Loucy (cell line): ENCODE measurements around the gene ELP6.
A peak's percentile ranks its signal among the peaks of the same experiment; 100 is the strongest.

Experiments
- H2AFZ ChIP-seq: fragments of 200-600 bp; sonication (generic); 2 replicates; pipeline ENCODE4 v1.6.0; 2016; ENCODE audit warnings: antibody characterized with exemption, mild to moderate bottlenecking, low read length, moderate library complexity
- H3F3A ChIP-seq: fragments of 200-600 bp; 2 replicates; pipeline ENCODE4 v1.6.0; 2016; ENCODE audit warnings: antibody characterized with exemption, low read depth, mild to moderate bottlenecking
- H3K27me3 ChIP-seq: fragments of 200-600 bp; sonication (generic); 2 replicates; pipeline ENCODE4 v1.6.1; 2014; ENCODE audit warnings: low read length, mild to moderate bottlenecking; ENCODE audit not compliant: insufficient read depth, poor library complexity, severe bottlenecking
- H3K36me3 ChIP-seq: fragments of 200-600 bp; sonication (generic); 2 replicates; pipeline ENCODE4 v1.6.1; 2016; ENCODE audit warnings: low read length; ENCODE audit not compliant: insufficient read depth
- H3K4me1 ChIP-seq: fragments of 200-600 bp; sonication (generic); 2 replicates; pipeline ENCODE4 v1.5.1; 2014; ENCODE audit warnings: low read length, mild to moderate bottlenecking; ENCODE audit not compliant: insufficient read depth, poor library complexity, severe bottlenecking
- H3K4me2 ChIP-seq: fragments of 200-600 bp; sonication (generic); 2 replicates; pipeline ENCODE4 v1.6.0; 2014; ENCODE audit warnings: antibody characterized with exemption, low read length, low read depth, mild to moderate bottlenecking; ENCODE audit not compliant: poor library complexity, severe bottlenecking
- H3K4me3 ChIP-seq: fragments of 200-600 bp; sonication (generic); 2 replicates; pipeline ENCODE4 v1.5.1; 2014; ENCODE audit warnings: low read length, mild to moderate bottlenecking, mixed read lengths; ENCODE audit not compliant: poor library complexity, severe bottlenecking
- H3K79me2 ChIP-seq: fragments of 200-600 bp; sonication (generic); 2 replicates; pipeline ENCODE4 v1.6.1; 2014; ENCODE audit warnings: low read length; ENCODE audit not compliant: insufficient read depth
- H3K9ac ChIP-seq: fragments of 200-600 bp; sonication (generic); 2 replicates; pipeline ENCODE4 v1.6.0; 2014; ENCODE audit warnings: mild to moderate bottlenecking, low read depth, low read length, moderate library complexity; ENCODE audit not compliant: poor library complexity, severe bottlenecking
- H3K9me2 ChIP-seq: fragments of 200-600 bp; sonication (generic); replicated peaks from 2 replicates; pipeline ENCODE4 v1.6.1; 2016; ENCODE audit warnings: low read depth, low read length, mixed read lengths
- H3K9me3 ChIP-seq: fragments of 200-600 bp; sonication (generic); 2 replicates; pipeline ENCODE4 v1.6.1; 2014; ENCODE audit warnings: mild to moderate bottlenecking, antibody characterized with exemption, low read length, low read depth; ENCODE audit not compliant: insufficient read depth
- H4K20me1 ChIP-seq: fragments of 200-600 bp; sonication (generic); 2 replicates; pipeline ENCODE4 v1.6.0; 2014; ENCODE audit warnings: antibody characterized with exemption, low read length, mild to moderate bottlenecking; ENCODE audit not compliant: insufficient read depth, poor library complexity, severe bottlenecking
- EZH2phosphoT487 ChIP-seq: fragments of 200-600 bp; IDR thresholded peaks from 2 replicates; pipeline ENCODE4 v1.6.1; 2018; ENCODE audit warnings: antibody characterized with exemption, mild to moderate bottlenecking, moderate library complexity, borderline replicate concordance
- TF ChIP-seq, protein P1 (sequence below): fragments of 200-600 bp; sonication (generic); conservative IDR thresholded peaks from 2 replicates; pipeline ENCODE4 v1.5.1; 2014; ENCODE audit warnings: mild to moderate bottlenecking, antibody characterized with exemption, low read length

ELP6 gene

DNA sequence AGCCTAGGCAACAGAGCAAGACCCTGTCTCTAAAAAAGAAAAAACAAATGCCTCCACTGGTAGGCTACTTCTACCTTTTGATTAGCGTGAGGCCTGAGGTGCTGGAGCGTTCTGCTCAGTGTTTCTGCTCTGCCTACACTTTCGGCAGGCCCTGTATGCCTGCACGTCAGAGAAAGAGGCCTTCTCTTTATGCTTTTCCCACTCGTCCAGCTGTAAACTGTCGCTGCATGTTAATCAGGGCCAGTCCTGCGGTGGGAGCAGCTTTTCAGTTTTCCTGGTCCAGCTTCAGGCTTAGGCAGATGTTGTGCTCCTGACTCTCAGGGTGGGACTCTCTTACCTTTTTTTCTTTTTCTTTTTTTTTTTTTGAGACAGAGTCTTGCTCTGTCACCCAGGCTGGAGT lies 39.9 kb upstream of the ELP6 start:
- Histone ChIP-seq H3K4me1 (no peaks in the 10 kb centered on the region), H3K9ac (no peak overlapping the region), H3K4me3 (no peak overlapping the region), H3F3A (no peaks in the 10 kb centered on the region), H3K36me3 (no peaks in the 10 kb centered on the region), H3K9me3 (no peaks in the 10 kb centered on the region), H3K4me2 (no peak overlapping the region), H3K9me2 (no peaks in the 10 kb centered on the region), H2AFZ (no peak overlapping the region), H3K79me2 (no peaks in the 10 kb centered on the region), H4K20me1 (no peaks in the 10 kb centered on the region), H3K27me3 (no peaks in the 10 kb centered on the region)
- no peak for TF ChIP-seq EZH2phosphoT487
- TF ChIP-seq, protein P1, sequence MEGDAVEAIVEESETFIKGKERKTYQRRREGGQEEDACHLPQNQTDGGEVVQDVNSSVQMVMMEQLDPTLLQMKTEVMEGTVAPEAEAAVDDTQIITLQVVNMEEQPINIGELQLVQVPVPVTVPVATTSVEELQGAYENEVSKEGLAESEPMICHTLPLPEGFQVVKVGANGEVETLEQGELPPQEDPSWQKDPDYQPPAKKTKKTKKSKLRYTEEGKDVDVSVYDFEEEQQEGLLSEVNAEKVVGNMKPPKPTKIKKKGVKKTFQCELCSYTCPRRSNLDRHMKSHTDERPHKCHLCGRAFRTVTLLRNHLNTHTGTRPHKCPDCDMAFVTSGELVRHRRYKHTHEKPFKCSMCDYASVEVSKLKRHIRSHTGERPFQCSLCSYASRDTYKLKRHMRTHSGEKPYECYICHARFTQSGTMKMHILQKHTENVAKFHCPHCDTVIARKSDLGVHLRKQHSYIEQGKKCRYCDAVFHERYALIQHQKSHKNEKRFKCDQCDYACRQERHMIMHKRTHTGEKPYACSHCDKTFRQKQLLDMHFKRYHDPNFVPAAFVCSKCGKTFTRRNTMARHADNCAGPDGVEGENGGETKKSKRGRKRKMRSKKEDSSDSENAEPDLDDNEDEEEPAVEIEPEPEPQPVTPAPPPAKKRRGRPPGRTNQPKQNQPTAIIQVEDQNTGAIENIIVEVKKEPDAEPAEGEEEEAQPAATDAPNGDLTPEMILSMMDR, result no peak

DNA sequence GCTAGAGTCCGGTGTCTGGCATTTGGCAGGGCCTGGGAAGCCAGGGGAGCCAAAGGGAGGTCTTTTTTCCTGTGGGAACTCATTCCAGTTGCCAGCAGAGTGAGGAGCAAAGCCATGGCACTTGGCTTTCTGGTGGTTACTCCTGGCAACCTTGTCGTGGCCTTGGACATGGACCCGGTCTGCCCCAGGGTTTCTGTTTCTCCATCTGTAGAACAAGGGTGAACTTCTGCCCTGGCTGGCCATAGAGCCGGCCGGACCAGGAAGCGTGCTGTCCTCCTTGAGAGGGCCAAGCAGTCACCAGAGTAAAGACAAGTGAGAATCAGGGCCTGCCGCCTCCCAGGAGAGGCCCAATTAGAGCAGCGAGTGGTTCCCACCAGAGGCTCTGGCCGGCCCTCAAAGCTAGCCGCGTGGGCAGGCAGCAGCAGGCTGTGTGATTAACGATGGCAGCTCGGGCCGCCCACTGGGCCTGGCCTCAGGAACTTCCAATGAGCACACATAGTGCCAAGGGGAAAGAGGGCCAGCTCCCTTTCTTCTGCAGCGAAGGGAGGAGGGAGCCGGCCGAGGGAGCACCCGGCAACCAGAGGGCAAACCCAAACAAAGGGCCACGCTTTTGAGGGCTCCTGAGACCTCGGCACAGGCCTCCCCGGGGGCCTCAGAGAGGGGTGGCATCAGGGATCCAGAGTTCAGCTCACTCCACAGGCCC lies 29.1 kb upstream of the ELP6 start:
- no peak overlapping the region for H3K9ac ChIP-seq
- H3K27me3 ChIP-seq, result no peaks in the 10 kb centered on the region
- no peaks in the 10 kb centered on the region for H3K79me2 ChIP-seq
- H3K4me1 ChIP-seq, result no peaks in the 10 kb centered on the region
- no peak overlapping the region for H3K4me3 ChIP-seq
- no peak overlapping the region for H2AFZ ChIP-seq
- TF ChIP-seq EZH2phosphoT487, result no peak
- TF ChIP-seq, protein P1, result no peak
- H3K4me2 ChIP-seq, result no peak overlapping the region
- no peaks in the 10 kb centered on the region for H4K20me1 ChIP-seq
- H3K36me3 ChIP-seq, result no peaks in the 10 kb centered on the region
- H3K9me3 ChIP-seq, result no peaks in the 10 kb centered on the region
- H3K9me2 ChIP-seq, result no peaks in the 10 kb centered on the region
- no peaks in the 10 kb centered on the region for H3F3A ChIP-seq

DNA sequence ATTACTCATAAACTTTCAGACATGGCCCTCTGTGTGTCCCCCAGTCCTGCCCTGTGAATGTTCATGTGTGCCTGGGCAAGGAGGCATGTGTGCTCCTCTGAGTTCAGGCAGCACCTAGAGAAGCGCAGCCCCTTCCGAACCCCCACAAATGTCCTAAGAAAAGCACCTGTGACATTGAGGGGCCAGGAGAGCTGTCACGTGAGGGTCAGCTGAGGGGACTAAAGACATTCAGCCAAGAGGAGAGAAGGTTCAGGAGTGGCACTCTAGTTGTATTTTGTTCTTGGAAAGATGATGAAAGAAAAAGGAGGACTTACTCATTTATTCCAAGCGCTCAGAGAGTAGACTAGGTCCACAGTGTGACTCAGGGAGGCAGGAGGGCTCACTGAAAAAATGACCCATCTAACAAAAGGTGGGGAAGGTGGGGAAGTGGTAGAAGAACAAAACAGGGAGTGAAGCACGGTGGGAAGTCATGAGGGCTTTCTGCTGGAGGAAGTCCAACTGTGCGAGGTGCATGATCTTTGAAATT lies 28.1 kb upstream of the ELP6 start:
- no peaks in the 10 kb centered on the region for H3F3A ChIP-seq
- no peak overlapping the region for H3K4me3 ChIP-seq
- no peaks in the 10 kb centered on the region for H3K36me3 ChIP-seq
- no peaks in the 10 kb centered on the region for H4K20me1 ChIP-seq
- no peak for TF ChIP-seq EZH2phosphoT487
- TF ChIP-seq, protein P1, result no peak
- H3K27me3 ChIP-seq, result no peaks in the 10 kb centered on the region
- 0 out of 2 replicates have a peak overlapping the region, but pooled peaks have one; percentile 18 for H2AFZ ChIP-seq
- H3K9ac ChIP-seq, result no peak overlapping the region
- H3K9me3 ChIP-seq, result no peaks in the 10 kb centered on the region
- no peaks in the 10 kb centered on the region for H3K79me2 ChIP-seq
- H3K9me2 ChIP-seq, result no peaks in the 10 kb centered on the region
- no peaks in the 10 kb centered on the region for H3K4me1 ChIP-seq
- no peak overlapping the region for H3K4me2 ChIP-seq
